ENCODE data around the gene ERP27. TPM values are rescaled to one million over a fixed set of nuclear protein-coding genes. Genes with fewer than 3 reads are reported as not detected.

ERP27 gene
- total RNA-seq, 1 donor from 2014 or later: 5.4 TPM

GRCh38 chr12:14905269-14906004 is 32.9 kb downstream of the ERP27 start:
- Mint-ChIP-seq H3K36me3 (ENCODE audit: low read depth) (peaks cover 4% of the 10 kb centered on the region), H3K4me3 (no peak overlapping the region), H3K4me1 (peaks cover 2% of the 10 kb centered on the region), H3K27me3 (no peaks in the 10 kb centered on the region), H3K27ac (no peak overlapping the region), H3K9me3 (no peaks in the 10 kb centered on the region)
- TF ChIP-seq CTCF (IDR thresholded peaks at IDR 0.05): no peak
- intact Hi-C loops (cut with micrococcal nuclease): no loop called here
- ChIA-PET POLR2A (no interaction called here), CTCF (no interaction called here)
- no peak for ATAC-seq (ENCODE audit: low read depth)
- no peak for DNase-seq

- Mint-ChIP-seq H3K9me3 (no peaks in the 10 kb centered on the region), H3K4me3 (no peak overlapping the region), H3K4me1 (peaks cover 2% of the 10 kb centered on the region), H3K27ac (no peak overlapping the region), H3K27me3 (no peaks in the 10 kb centered on the region), H3K36me3 (ENCODE audit: low read depth) (peaks cover 4% of the 10 kb centered on the region)
- POLR2A ChIA-PET: no interaction called here
- CTCF ChIA-PET: no interaction called here
- no peak for DNase-seq
- no peak for ATAC-seq (ENCODE audit: low read depth)
- intact Hi-C loops (cut with micrococcal nuclease): no loop called here
- TF ChIP-seq CTCF (IDR thresholded peaks at IDR 0.05): no peak
These were observed 33.5 kb downstream of the ERP27 start for GRCh38 chr12:14904854-14905253.

GRCh38 chr12:14903386-14904098 is 34.8 kb downstream of the ERP27 start:
- Mint-ChIP-seq H3K9me3 (no peaks in the 10 kb centered on the region), H3K36me3 (ENCODE audit: low read depth) (peaks cover 2% of the 10 kb centered on the region), H3K4me1 (peaks cover 2% of the 10 kb centered on the region), H3K27ac (no peak overlapping the region), H3K4me3 (no peak overlapping the region), H3K27me3 (no peaks in the 10 kb centered on the region)
- intact Hi-C loops (cut with micrococcal nuclease): no loop called here
- CTCF ChIA-PET: no interaction called here
- ATAC-seq (ENCODE audit: low read depth) (no peak), DNase-seq (no peak)
- POLR2A ChIA-PET: no interaction called here
- TF ChIP-seq CTCF (IDR thresholded peaks at IDR 0.05): no peak

- Mint-ChIP-seq H3K9me3 (no peaks in the 10 kb centered on the region), H3K4me3 (no peak overlapping the region), H3K27ac (no peak overlapping the region), H3K36me3 (ENCODE audit: low read depth) (peaks cover 2% of the 10 kb centered on the region), H3K4me1 (peaks cover 2% of the 10 kb centered on the region), H3K27me3 (no peaks in the 10 kb centered on the region)
- intact Hi-C loops (cut with micrococcal nuclease): no loop called here
- POLR2A ChIA-PET: interaction anchor here (0.7 kb wide), 2 partner anchors 11 to 13 kb away, joined by 3 to 6 read pairs; no protein-coding TSS in a partner anchor
- ATAC-seq (ENCODE audit: low read depth) (no peak), DNase-seq (no peak)
- CTCF ChIA-PET: no interaction called here
- TF ChIP-seq CTCF (IDR thresholded peaks at IDR 0.05): no peak
These were observed 35.9 kb downstream of the ERP27 start for GRCh38 chr12:14902465-14902864.

GRCh38 chr12:14901228-14901562 is 37.1 kb downstream of the ERP27 start:
- ChIA-PET POLR2A (no interaction called here), CTCF (no interaction called here)
- ATAC-seq (ENCODE audit: low read depth): no peak
- Mint-ChIP-seq H3K27ac (no peak overlapping the region), H3K9me3 (no peaks in the 10 kb centered on the region), H3K27me3 (no peaks in the 10 kb centered on the region), H3K36me3 (ENCODE audit: low read depth) (no peaks in the 10 kb centered on the region), H3K4me3 (no peak overlapping the region), H3K4me1 (peaks cover 2% of the 10 kb centered on the region)
- no peak for TF ChIP-seq CTCF (IDR thresholded peaks at IDR 0.05)
- DNase-seq: no peak
- intact Hi-C loops (cut with micrococcal nuclease): no loop called here
